NT2/D1 (cell line): ENCODE data around the gene TTLL1.

Experiments used
- DNase-seq: peaks from one replicate; pipeline ENCODE4 v3.0.0-alpha.2; 2011; ENCODE audit warnings: low read depth, low spot score
- H3K27me3 ChIP-seq: 2 replicates; pipeline ENCODE4 v1.6.0; 2011; ENCODE audit warnings: mild to moderate bottlenecking; ENCODE audit not compliant: insufficient read length, insufficient read depth
- H3K36me3 ChIP-seq: 2 replicates; pipeline ENCODE4 v1.6.1; 2011; ENCODE audit warnings: mild to moderate bottlenecking, low read length, mixed read lengths; ENCODE audit not compliant: insufficient read depth, insufficient read length
- H3K4me1 ChIP-seq: 2 replicates; pipeline ENCODE4 v1.5.1; 2011; ENCODE audit not compliant: insufficient read depth, insufficient read length
- H3K4me3 ChIP-seq: 2 replicates; pipeline ENCODE4 v1.5.1; 2011; ENCODE audit warnings: low read depth; ENCODE audit not compliant: insufficient read length
- H3K9ac ChIP-seq: 2 replicates; pipeline ENCODE4 v1.6.0; 2011; ENCODE audit warnings: low read depth; ENCODE audit not compliant: insufficient read length
- H3K9me3 ChIP-seq: 2 replicates; pipeline ENCODE4 v1.5.1; 2011; ENCODE audit warnings: mild to moderate bottlenecking, low read length; ENCODE audit not compliant: insufficient read depth
- SUZ12 ChIP-seq: IDR thresholded peaks from 2 replicates; pipeline ENCODE4 v1.6.1; 2011; ENCODE audit not compliant: insufficient read length, insufficient read depth; ENCODE audit errors: extremely low read depth
- YY1 ChIP-seq: IDR thresholded peaks from 2 replicates; pipeline ENCODE4 v1.6.1; 2011; ENCODE audit not compliant: insufficient read length, insufficient read depth
- ZNF274 ChIP-seq: IDR thresholded peaks from 2 replicates; pipeline ENCODE4 v1.6.1; 2011; ENCODE audit warnings: mild to moderate bottlenecking, low read depth, low read length

Gene TTLL1

GRCh38 chr22:43042101-43042780, 47.0 kb downstream of the TTLL1 start:
- H3K9ac ChIP-seq: no peak overlapping the region
- H3K36me3 ChIP-seq: no peaks in the 10 kb centered on the region
- no peaks in the 10 kb centered on the region for H3K9me3 ChIP-seq
- no peak overlapping the region for H3K4me3 ChIP-seq
- peaks cover 4% of the 10 kb centered on the region for H3K4me1 ChIP-seq
- TF ChIP-seq YY1: no peak
- TF ChIP-seq ZNF274: no peak
- no peak for TF ChIP-seq SUZ12
- H3K27me3 ChIP-seq: no peaks in the 10 kb centered on the region
- no peak for DNase-seq

- Histone ChIP-seq H3K36me3 (no peaks in the 10 kb centered on the region), H3K9ac (no peak overlapping the region), H3K4me1 (peaks cover 7% of the 10 kb centered on the region), H3K27me3 (no peaks in the 10 kb centered on the region), H3K9me3 (no peaks in the 10 kb centered on the region), H3K4me3 (no peak overlapping the region)
- TF ChIP-seq ZNF274 (no peak), SUZ12 (no peak), YY1 (no peak)
- no peak for DNase-seq
These were observed 49.4 kb downstream of the TTLL1 start for GRCh38 chr22:43039800-43040199.

- TF ChIP-seq YY1: no peak
- no peak for TF ChIP-seq ZNF274
- no peak for TF ChIP-seq SUZ12
- Histone ChIP-seq H3K9ac (no peak overlapping the region), H3K4me1 (peaks cover 7% of the 10 kb centered on the region), H3K9me3 (no peaks in the 10 kb centered on the region), H3K4me3 (no peak overlapping the region), H3K27me3 (no peaks in the 10 kb centered on the region), H3K36me3 (no peaks in the 10 kb centered on the region)
- DNase-seq: no peak
These were observed 50.9 kb downstream of the TTLL1 start for GRCh38 chr22:43038325-43038724.

GRCh38 chr22:43036282-43036829, 52.8 kb downstream of the TTLL1 start:
- no peaks in the 10 kb centered on the region for H3K36me3 ChIP-seq
- no peak for TF ChIP-seq ZNF274
- no peak for TF ChIP-seq YY1
- TF ChIP-seq SUZ12: no peak
- H3K4me1 ChIP-seq: peaks cover 5% of the 10 kb centered on the region
- H3K27me3 ChIP-seq: no peaks in the 10 kb centered on the region
- no peak for DNase-seq
- H3K9me3 ChIP-seq: no peaks in the 10 kb centered on the region
- H3K4me3 ChIP-seq: no peak overlapping the region
- no peak overlapping the region for H3K9ac ChIP-seq

GRCh38 chr22:43035250-43035649, 53.9 kb downstream of the TTLL1 start:
- Histone ChIP-seq H3K9me3 (no peaks in the 10 kb centered on the region), H3K9ac (no peak overlapping the region), H3K36me3 (no peaks in the 10 kb centered on the region), H3K4me3 (no peak overlapping the region), H3K27me3 (no peaks in the 10 kb centered on the region), H3K4me1 (peaks cover 13% of the 10 kb centered on the region)
- no peak for DNase-seq
- TF ChIP-seq ZNF274 (no peak), SUZ12 (no peak), YY1 (no peak)

GRCh38 chr22:43031617-43032016, 57.6 kb downstream of the TTLL1 start:
- Histone ChIP-seq H3K9me3 (no peaks in the 10 kb centered on the region), H3K4me3 (no peak overlapping the region), H3K9ac (no peak overlapping the region), H3K36me3 (no peaks in the 10 kb centered on the region), H3K4me1 (peaks cover 13% of the 10 kb centered on the region), H3K27me3 (no peaks in the 10 kb centered on the region)
- no peak for DNase-seq
- TF ChIP-seq SUZ12 (no peak), ZNF274 (no peak), YY1 (no peak)

GRCh38 chr22:43018615-43019014, 70.6 kb downstream of the TTLL1 start:
- TF ChIP-seq YY1 (no peak), SUZ12 (no peak), ZNF274 (no peak)
- no peak for DNase-seq
- H3K9ac ChIP-seq: no peak overlapping the region

More at GRCh38 chr22:43018615-43019014, 70.6 kb downstream of the TTLL1 start:
- Histone ChIP-seq H3K27me3 (peaks cover 2% of the 10 kb centered on the region), H3K4me3 (no peak overlapping the region), H3K9me3 (peaks cover 7% of the 10 kb centered on the region; the same call in 1 of the 2 replicates), H3K4me1 (peaks cover under 1% of the 10 kb centered on the region), H3K36me3 (no peaks in the 10 kb centered on the region)
